ENCODE results near the gene MVB12B.

The MVB12B gene

GRCh38 chr9:126390923-126391322 lies 64.3 kb downstream of the MVB12B start:
- H3K9me3 Mint-ChIP-seq (ENCODE audit: low read depth), result no peaks in the 10 kb centered on the region
- H3K4me1 Mint-ChIP-seq (ENCODE audit: low read depth), result peaks cover 39% of the 10 kb centered on the region
- H3K27ac Mint-ChIP-seq, result no peak overlapping the region
- no peak overlapping the region for H3K4me3 Mint-ChIP-seq
- H3K27me3 Mint-ChIP-seq, result no peaks in the 10 kb centered on the region
- peaks cover 14% of the 10 kb centered on the region for H3K36me3 Mint-ChIP-seq

GRCh38 chr9:126391713-126392661 lies 65.4 kb downstream of the MVB12B start:
- H3K4me3 Mint-ChIP-seq, result no peak overlapping the region
- no peak overlapping the region for H3K27ac Mint-ChIP-seq
- H3K9me3 Mint-ChIP-seq (ENCODE audit: low read depth), result no peaks in the 10 kb centered on the region
- H3K36me3 Mint-ChIP-seq, result peaks cover 10% of the 10 kb centered on the region
- H3K27me3 Mint-ChIP-seq, result no peaks in the 10 kb centered on the region
- peaks cover 50% of the 10 kb centered on the region for H3K4me1 Mint-ChIP-seq (ENCODE audit: low read depth)

- Mint-ChIP-seq H3K4me1 (ENCODE audit: low read depth) (peaks cover 57% of the 10 kb centered on the region), H3K4me3 (no peak overlapping the region), H3K27me3 (no peaks in the 10 kb centered on the region), H3K9me3 (ENCODE audit: low read depth) (no peaks in the 10 kb centered on the region), H3K27ac (no peak overlapping the region), H3K36me3 (peaks cover 7% of the 10 kb centered on the region)
Measured at GRCh38 chr9:126392662-126393371, 66.2 kb downstream of the MVB12B start.

- H3K36me3 Mint-ChIP-seq, result peaks cover 7% of the 10 kb centered on the region
- H3K27ac Mint-ChIP-seq, result no peak overlapping the region
- peaks cover 66% of the 10 kb centered on the region for H3K4me1 Mint-ChIP-seq (ENCODE audit: low read depth)
Measured at GRCh38 chr9:126393876-126394275, 67.2 kb downstream of the MVB12B start.

GRCh38 chr9:126394802-126395201 lies 68.2 kb downstream of the MVB12B start:
- no peak overlapping the region for H3K4me3 Mint-ChIP-seq
- H3K27me3 Mint-ChIP-seq, result no peaks in the 10 kb centered on the region
- peaks cover 62% of the 10 kb centered on the region for H3K4me1 Mint-ChIP-seq (ENCODE audit: low read depth)
- H3K36me3 Mint-ChIP-seq, result peaks cover 7% of the 10 kb centered on the region
- no peak overlapping the region for H3K27ac Mint-ChIP-seq
- H3K9me3 Mint-ChIP-seq (ENCODE audit: low read depth), result no peaks in the 10 kb centered on the region

More at GRCh38 chr9:126393876-126394275, 67.2 kb downstream of the MVB12B start:
- no peaks in the 10 kb centered on the region for H3K9me3 Mint-ChIP-seq (ENCODE audit: low read depth)
- no peak overlapping the region for H3K4me3 Mint-ChIP-seq
- H3K27me3 Mint-ChIP-seq, result no peaks in the 10 kb centered on the region

- no peaks in the 10 kb centered on the region for H3K27me3 Mint-ChIP-seq
- H3K36me3 Mint-ChIP-seq, result peaks cover 9% of the 10 kb centered on the region
- peak overlapping the region; percentile 11 for H3K4me3 Mint-ChIP-seq
- no peaks in the 10 kb centered on the region for H3K9me3 Mint-ChIP-seq (ENCODE audit: low read depth)
- no peak overlapping the region for H3K27ac Mint-ChIP-seq
- H3K4me1 Mint-ChIP-seq (ENCODE audit: low read depth), result peaks cover 59% of the 10 kb centered on the region
Measured at GRCh38 chr9:126395439-126396212, 69.0 kb downstream of the MVB12B start.

- Mint-ChIP-seq H3K9me3 (ENCODE audit: low read depth) (no peaks in the 10 kb centered on the region), H3K4me1 (ENCODE audit: low read depth) (peaks cover 55% of the 10 kb centered on the region), H3K36me3 (peaks cover 9% of the 10 kb centered on the region), H3K27me3 (no peaks in the 10 kb centered on the region), H3K27ac (peak overlapping the region; percentile 87), H3K4me3 (peak overlapping the region; percentile 68)
Measured at GRCh38 chr9:126397056-126397455, 70.4 kb downstream of the MVB12B start.

- H3K36me3 Mint-ChIP-seq, result peaks cover 8% of the 10 kb centered on the region
- peak overlapping the region; percentile 85 for H3K27ac Mint-ChIP-seq
- H3K4me3 Mint-ChIP-seq, result peak overlapping the region; percentile 76
- no peaks in the 10 kb centered on the region for H3K27me3 Mint-ChIP-seq
- H3K9me3 Mint-ChIP-seq (ENCODE audit: low read depth), result no peaks in the 10 kb centered on the region
- H3K4me1 Mint-ChIP-seq (ENCODE audit: low read depth), result peaks cover 63% of the 10 kb centered on the region
Measured at GRCh38 chr9:126398403-126399058, 71.9 kb downstream of the MVB12B start.

GRCh38 chr9:126399251-126399650 lies 72.6 kb downstream of the MVB12B start:
- Mint-ChIP-seq H3K4me3 (no peak overlapping the region), H3K27ac (no peak overlapping the region), H3K36me3 (peaks cover 9% of the 10 kb centered on the region), H3K4me1 (ENCODE audit: low read depth) (peaks cover 64% of the 10 kb centered on the region), H3K9me3 (ENCODE audit: low read depth) (no peaks in the 10 kb centered on the region), H3K27me3 (no peaks in the 10 kb centered on the region)

- Mint-ChIP-seq H3K4me1 (ENCODE audit: low read depth) (peaks cover 59% of the 10 kb centered on the region), H3K27ac (no peak overlapping the region), H3K27me3 (no peaks in the 10 kb centered on the region), H3K36me3 (peaks cover 9% of the 10 kb centered on the region), H3K9me3 (ENCODE audit: low read depth) (no peaks in the 10 kb centered on the region), H3K4me3 (no peak overlapping the region)
Measured at GRCh38 chr9:126399789-126400188, 73.2 kb downstream of the MVB12B start.

GRCh38 chr9:126400571-126400970 lies 73.9 kb downstream of the MVB12B start:
- Mint-ChIP-seq H3K27me3 (no peaks in the 10 kb centered on the region), H3K27ac (no peak overlapping the region), H3K4me1 (ENCODE audit: low read depth) (peaks cover 52% of the 10 kb centered on the region), H3K9me3 (ENCODE audit: low read depth) (no peaks in the 10 kb centered on the region), H3K4me3 (no peak overlapping the region), H3K36me3 (peaks cover 6% of the 10 kb centered on the region)

- H3K9me3 Mint-ChIP-seq (ENCODE audit: low read depth), result no peaks in the 10 kb centered on the region
- no peaks in the 10 kb centered on the region for H3K27me3 Mint-ChIP-seq
- peaks cover 46% of the 10 kb centered on the region for H3K4me1 Mint-ChIP-seq (ENCODE audit: low read depth)
- no peak overlapping the region for H3K27ac Mint-ChIP-seq
- H3K36me3 Mint-ChIP-seq, result peaks cover 6% of the 10 kb centered on the region
- no peak overlapping the region for H3K4me3 Mint-ChIP-seq
Measured at GRCh38 chr9:126401107-126401506, 74.5 kb downstream of the MVB12B start.

GRCh38 chr9:126401581-126401980 lies 75.0 kb downstream of the MVB12B start:
- no peak overlapping the region for H3K27ac Mint-ChIP-seq
- peaks cover 6% of the 10 kb centered on the region for H3K36me3 Mint-ChIP-seq
- H3K4me3 Mint-ChIP-seq, result no peak overlapping the region
- H3K9me3 Mint-ChIP-seq (ENCODE audit: low read depth), result no peaks in the 10 kb centered on the region
- H3K4me1 Mint-ChIP-seq (ENCODE audit: low read depth), result peaks cover 44% of the 10 kb centered on the region
- H3K27me3 Mint-ChIP-seq, result no peaks in the 10 kb centered on the region

- H3K9me3 Mint-ChIP-seq (ENCODE audit: low read depth), result no peaks in the 10 kb centered on the region
- no peak overlapping the region for H3K4me3 Mint-ChIP-seq
- H3K36me3 Mint-ChIP-seq, result peaks cover 6% of the 10 kb centered on the region
- H3K27me3 Mint-ChIP-seq, result no peaks in the 10 kb centered on the region
- no peak overlapping the region for H3K27ac Mint-ChIP-seq
- peaks cover 28% of the 10 kb centered on the region for H3K4me1 Mint-ChIP-seq (ENCODE audit: low read depth)
Measured at GRCh38 chr9:126403397-126403796, 76.8 kb downstream of the MVB12B start.

Measured in activated naive CD8-positive, alpha-beta T cell (primary cell).